GM21529 (cell line): ENCODE data around the gene TLR4.
A peak's percentile ranks its signal among the peaks of the same experiment; 100 is the strongest.

Experiments
- ATAC-seq: cut with Tn5 transposase; IDR thresholded peaks from one replicate; pipeline ENCODE4 v1.9.1; 2021; ENCODE audit not compliant: unreplicated experiment

TLR4 gene

DNA sequence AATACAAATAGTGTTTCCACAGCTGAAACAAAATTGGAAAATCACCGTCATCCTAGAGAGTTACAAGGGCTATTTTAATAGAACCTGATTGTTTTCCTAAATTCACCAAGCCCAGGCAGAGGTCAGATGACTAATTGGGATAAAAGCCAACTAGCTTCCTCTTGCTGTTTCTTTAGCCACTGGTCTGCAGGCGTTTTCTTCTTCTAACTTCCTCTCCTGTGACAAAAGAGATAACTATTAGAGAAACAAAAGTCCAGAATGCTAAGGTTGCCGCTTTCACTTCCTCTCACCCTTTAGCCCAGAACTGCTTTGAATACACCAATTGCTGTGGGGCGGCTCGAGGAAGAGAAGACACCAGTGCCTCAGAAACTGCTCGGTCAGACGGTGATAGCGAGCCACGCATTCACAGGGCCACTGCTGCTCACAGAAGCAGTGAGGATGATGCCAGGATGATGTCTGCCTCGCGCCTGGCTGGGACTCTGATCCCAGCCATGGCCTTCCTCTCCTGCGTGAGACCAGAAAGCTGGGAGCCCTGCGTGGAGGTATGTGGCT lies at the start of gene TLR4:
Gene TLR4 (plus strand): TSS at position 380 of the 552 bp plus-strand sequence. CDS start 70 bp downstream, at position 450.
- ATAC-seq = peak; percentile 99

GRCh38 chr9:117656002-117656401 lies 48.2 kb upstream of the TLR4 start:
- no peak for ATAC-seq

GRCh38 chr9:117662651-117663050 lies 41.6 kb upstream of the TLR4 start:
- ATAC-seq = no peak

DNA sequence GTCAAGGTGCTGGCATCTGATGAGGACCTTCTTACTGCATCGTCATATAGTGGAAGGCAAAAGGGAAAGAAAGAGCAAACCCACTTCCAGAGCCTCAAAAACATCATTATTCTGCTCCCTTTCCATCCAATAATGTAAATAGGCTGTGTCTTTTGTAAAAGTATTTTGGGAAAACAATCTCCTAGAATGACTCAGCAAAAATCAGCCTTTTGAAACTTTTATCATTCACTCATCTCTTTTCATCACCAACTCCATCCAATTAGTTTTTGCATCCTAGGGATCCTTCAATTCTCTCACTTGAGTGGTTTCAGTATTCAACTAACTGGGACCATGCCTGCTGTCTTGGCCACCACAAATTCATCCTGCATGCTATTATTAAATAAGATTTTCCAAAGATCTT lies 39.8 kb upstream of the TLR4 start:
- no peak for ATAC-seq

GRCh38 chr9:117665601-117666385 lies 38.4 kb upstream of the TLR4 start:
- ATAC-seq = no peak

GRCh38 chr9:117671468-117671867 lies 32.7 kb upstream of the TLR4 start:
- ATAC-seq = no peak

DNA sequence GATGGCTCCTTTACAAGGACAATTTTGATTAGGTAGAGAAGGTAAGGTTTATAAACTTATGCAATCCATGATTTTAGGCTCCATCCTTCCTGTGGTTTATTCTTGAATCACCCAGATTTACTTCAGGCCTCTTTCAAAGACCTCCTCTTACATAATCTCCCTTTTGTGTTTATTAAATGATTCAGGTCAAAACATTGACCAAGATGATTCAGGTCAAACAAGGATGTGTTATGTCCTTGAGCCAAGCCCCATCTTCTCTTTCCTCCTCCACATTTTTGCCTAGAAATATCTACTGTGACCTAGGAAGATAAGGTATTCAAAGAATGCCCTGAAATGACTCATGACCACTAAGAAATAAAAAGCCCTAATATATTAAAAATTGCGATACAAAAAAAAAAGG lies 31.8 kb upstream of the TLR4 start:
- no peak for ATAC-seq

DNA sequence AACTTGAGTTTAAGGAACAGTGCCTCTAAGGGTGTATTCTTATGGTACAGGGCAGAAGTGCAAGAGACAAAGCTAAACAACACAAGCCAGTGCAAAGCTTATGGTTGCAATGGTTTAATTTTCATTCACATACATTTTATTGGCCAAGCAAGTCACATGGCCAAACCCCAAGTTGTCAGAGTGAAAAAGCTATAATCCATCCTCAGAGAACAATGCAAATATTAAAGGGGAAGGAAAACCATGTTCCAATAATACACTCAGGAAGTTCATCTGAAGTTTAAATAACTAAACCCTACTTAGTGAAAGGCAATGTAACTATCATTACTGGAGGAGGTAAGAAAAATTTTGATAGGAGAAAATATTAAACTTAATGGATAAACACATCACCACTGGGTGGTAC lies 26.6 kb upstream of the TLR4 start:
- no peak for ATAC-seq

DNA sequence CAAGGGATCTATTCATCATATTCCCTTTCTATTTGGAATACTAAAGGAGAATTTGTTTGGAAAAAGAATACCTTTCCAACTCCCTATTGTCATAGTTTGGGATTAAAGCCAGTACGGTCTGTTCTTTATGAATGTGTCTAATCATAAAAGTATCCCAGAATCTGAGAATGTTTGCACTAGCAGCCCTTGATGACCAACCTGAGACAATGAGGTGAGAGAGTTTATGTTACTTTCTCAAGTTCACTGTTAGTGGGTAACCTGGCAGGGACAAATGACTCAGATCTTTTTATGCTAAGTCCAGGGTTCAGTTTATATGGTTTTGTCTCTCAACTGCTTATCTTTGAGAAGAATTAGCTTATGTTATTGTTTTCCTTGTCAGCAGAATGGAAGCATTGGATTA lies 25.3 kb upstream of the TLR4 start:
- ATAC-seq = no peak

DNA sequence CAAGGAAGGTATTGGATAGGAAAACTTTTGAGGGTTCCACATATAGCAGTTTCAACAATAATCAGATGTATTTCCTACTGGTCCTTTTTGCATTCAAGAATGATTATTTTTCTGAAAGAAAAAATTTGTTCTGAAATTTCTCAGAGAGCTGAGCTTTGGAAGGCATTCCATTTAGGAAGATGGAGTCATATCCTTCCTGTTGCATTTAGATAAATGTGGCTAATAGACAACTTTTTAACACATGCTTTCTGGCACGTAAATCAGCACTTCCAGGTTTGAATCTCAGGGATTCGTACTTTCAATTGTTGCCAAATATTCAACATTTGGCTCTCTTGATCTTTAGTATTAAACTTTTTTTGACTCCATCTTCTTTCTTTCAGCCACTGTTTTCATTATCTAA lies 24.8 kb upstream of the TLR4 start:
- no peak for ATAC-seq

DNA sequence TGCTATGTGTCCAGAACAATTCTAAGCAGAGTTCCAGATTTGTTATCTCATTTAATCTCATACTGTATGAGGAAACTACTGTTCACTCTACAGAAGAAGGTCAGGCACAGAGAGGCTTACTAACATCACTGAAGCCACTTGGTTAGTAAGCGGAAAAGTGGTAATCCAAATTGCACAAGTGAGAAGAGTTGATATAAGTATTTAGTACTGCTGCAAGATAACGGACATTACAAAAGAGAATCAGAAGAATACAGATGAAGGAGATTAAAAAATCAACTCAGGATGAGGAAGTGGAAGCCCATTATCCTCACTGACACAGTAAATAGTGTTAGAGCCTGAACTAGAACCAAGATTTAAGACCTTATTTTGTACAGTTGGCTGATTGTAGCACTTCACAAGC lies 22.3 kb upstream of the TLR4 start:
- no peak for ATAC-seq

DNA sequence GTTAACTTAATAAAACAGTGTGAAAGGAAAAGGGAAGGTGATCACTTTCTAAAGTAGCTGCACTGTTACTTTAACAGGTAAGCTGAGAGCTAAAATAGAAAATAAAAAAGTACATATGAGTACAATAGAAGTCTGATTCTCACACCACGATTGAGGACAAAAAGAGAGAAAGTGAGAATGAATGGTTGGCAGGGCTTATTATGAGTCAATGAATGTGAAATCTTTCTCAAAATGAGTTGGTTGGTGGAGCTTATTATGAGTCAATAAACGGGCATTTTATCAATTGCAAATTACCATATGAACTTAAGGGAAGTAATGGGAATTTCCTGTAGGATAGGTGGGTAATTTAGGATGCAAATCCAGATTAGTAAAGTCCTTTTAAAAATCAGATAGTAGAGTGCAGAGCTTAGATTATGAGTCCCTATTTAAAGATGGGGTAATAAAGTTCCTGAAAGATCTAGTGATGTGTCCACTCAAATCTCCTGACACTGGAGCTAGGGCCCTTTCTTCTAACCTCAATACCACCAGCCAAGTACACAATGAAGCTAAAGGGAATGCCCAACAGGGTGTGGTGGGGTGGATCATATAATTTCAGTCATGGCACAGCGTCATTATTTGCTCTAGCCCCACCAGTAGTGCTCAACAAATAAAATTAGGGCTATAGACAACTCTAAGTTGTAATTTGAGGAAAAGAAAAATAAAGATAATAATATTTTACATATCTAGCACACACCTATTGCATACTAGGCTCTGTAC lies 21.1 kb upstream of the TLR4 start:
- peak; percentile 90 for ATAC-seq

GRCh38 chr9:117687532-117687931 lies 16.7 kb upstream of the TLR4 start:
- ATAC-seq = no peak

GRCh38 chr9:117691367-117691766 lies 12.8 kb upstream of the TLR4 start:
- no peak for ATAC-seq

DNA sequence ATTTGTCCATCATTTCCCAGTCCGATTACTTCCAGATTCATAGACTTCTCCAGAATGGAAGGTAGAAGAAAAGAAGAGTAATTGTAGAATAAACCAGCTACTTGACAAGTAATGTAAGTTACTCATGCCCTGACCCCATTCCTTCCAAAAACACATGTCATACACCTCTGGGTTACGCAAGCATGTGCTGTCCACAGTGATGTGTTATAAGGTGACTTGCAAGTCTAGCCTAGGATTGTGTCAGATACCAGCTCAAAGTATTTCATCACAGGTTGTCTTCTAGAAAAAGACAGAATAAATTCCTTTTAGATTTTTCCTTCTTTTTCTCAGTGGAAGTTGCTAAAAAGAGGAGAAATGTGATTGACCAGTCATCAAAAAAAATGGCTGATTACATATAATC lies 8.0 kb upstream of the TLR4 start:
- ATAC-seq = no peak

DNA sequence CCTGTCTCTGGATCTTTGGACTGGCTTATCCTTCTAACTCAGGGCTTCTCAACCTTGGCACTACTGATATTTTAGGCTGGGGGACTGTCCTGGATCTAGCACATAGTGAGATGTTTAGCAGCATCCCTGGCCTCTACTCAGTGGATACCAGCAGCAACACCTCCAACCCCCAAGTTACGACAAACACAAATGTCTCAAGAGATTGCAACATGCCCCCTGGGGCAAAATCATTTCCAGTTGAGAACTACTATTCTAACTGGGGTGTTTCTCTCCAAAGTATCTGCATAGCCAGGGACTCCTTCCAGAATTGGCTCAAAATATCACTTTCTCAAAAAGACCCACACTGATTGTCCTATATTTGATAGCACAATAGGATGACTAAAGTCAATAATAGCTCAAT lies 7.2 kb upstream of the TLR4 start:
- ATAC-seq = no peak

DNA sequence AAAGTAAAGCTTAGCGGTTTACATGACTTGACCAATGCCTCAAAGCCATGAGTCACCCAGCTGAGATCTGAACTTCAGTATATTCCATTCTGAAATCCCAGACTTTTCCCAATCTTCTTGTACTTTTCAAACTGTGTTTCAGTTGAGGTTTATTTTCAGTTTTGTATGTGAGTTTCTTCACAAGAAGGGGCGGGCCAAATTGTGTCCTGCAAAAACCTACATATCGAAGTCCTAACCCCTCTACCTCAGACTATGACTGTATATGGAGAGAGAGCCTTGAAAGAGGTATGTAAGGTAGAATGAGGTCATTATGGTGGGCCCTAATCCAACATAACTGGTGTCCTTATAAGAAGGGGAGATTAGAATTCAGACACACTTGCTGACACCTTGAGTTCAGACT lies 666 bp upstream of the TLR4 start:
- no peak for ATAC-seq

GRCh38 chr9:117704597-117704996 lies 394 bp downstream of the TLR4 start:
- ATAC-seq = peak; percentile 0

- no peak for ATAC-seq
Measured at GRCh38 chr9:117705386-117705785, 1.2 kb downstream of the TLR4 start.

DNA sequence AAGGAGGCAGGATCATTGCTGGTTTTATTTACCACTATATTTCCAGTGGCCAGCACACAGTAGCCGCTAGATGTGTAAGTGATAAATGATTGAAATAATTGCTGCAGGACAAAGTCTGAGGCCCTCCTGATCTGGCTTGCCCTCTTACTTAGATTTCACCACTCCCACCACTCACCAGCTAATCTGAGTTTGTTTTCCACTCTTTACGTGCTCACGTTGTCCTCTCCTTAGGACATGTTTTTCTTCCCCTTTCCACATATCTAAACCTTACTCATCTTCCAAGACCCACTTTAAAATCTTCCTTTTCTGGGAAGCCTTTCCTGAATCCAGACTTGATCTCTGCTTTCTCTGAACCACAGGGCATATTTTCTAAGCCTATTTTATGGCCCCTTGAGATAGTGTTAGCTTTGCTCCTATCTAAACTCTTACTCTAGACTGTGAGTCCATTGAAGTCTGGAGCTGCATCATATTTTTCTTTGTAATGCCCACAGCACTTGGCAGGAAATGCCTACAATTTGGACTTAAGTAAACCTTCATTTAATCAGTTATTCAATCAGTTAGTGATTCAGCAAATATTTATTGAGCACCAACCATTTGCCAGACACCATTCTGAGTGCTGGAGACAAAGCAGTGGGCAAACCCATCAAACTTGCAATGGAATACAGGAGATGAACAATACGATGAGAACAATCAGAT lies 2.4 kb downstream of the TLR4 start:
- ATAC-seq = no peak

- no peak for ATAC-seq
Measured at GRCh38 chr9:117707561-117707960, 3.4 kb downstream of the TLR4 start.

- ATAC-seq = no peak
Measured at GRCh38 chr9:117709936-117710335, 5.7 kb downstream of the TLR4 start.
